SKM-1 (cell line): ENCODE measurements around the gene CHEK1.
A peak's percentile ranks its signal among the peaks of the same experiment; 100 is the strongest.

Experiments
- DNase-seq: peaks from one replicate; lab custom pipeline; 2025; ENCODE audit not compliant: unreplicated experiment; lab: John Stamatoyannopoulos, UW

The CHEK1 gene

GRCh38 chr11:125625630-125626287, 796 bp downstream of the CHEK1 start:
- peak; percentile 76 for DNase-seq

GRCh38 chr11:125626288-125626950, 1.5 kb downstream of the CHEK1 start:
- DNase-seq, result no peak

GRCh38 chr11:125627236-125627910, 2.4 kb downstream of the CHEK1 start:
- no peak for DNase-seq

GRCh38 chr11:125637840-125638239, 12.9 kb downstream of the CHEK1 start:
- no peak for DNase-seq

GRCh38 chr11:125638315-125638714, 13.4 kb downstream of the CHEK1 start:
- no peak for DNase-seq

GRCh38 chr11:125645871-125646270, 20.9 kb downstream of the CHEK1 start:
- DNase-seq, result no peak

GRCh38 chr11:125649465-125650166, 24.7 kb downstream of the CHEK1 start:
- DNase-seq, result no peak

- no peak for DNase-seq
Observed at GRCh38 chr11:125662689-125663088, 37.7 kb downstream of the CHEK1 start.

GRCh38 chr11:125663910-125664309, 38.9 kb downstream of the CHEK1 start:
- no peak for DNase-seq

GRCh38 chr11:125667151-125667550, 42.2 kb downstream of the CHEK1 start:
- no peak for DNase-seq

- no peak for DNase-seq
Observed at GRCh38 chr11:125670172-125670571, 45.2 kb downstream of the CHEK1 start.

- no peak for DNase-seq
Observed at GRCh38 chr11:125671561-125671960, 46.6 kb downstream of the CHEK1 start.

GRCh38 chr11:125674210-125674609, 49.2 kb downstream of the CHEK1 start:
- no peak for DNase-seq

- DNase-seq, result no peak
Observed at GRCh38 chr11:125675196-125675595, 50.2 kb downstream of the CHEK1 start.

- no peak for DNase-seq
Observed at GRCh38 chr11:125679397-125679796, 54.4 kb downstream of the CHEK1 start.

- DNase-seq, result no peak
Observed at GRCh38 chr11:125679837-125680236, 54.9 kb downstream of the CHEK1 start.

GRCh38 chr11:125680747-125681146, 55.8 kb downstream of the CHEK1 start, which contains the start of gene ACRV1:
TSS of gene ACRV1 (minus strand) at chr11:125680847. CDS start at chr11:125680780, 67 bp downstream.
- no peak for DNase-seq

GRCh38 chr11:125685228-125685627, 60.3 kb downstream of the CHEK1 start:
- no peak for DNase-seq

GRCh38 chr11:125688066-125688465, 63.1 kb downstream of the CHEK1 start:
- no peak for DNase-seq

GRCh38 chr11:125688632-125689031, 63.7 kb downstream of the CHEK1 start:
- no peak for DNase-seq

- no peak for DNase-seq
Observed at GRCh38 chr11:125689274-125689859, 64.4 kb downstream of the CHEK1 start.
